Erythroblast (primary cell): Measurements from ENCODE around the gene C9orf78.

Experiments
- GATA1 ChIP-seq: IDR thresholded peaks from 2 replicates; pipeline ENCODE4 v1.6.1; 2011; ENCODE audit warnings: low read depth, mild to moderate bottlenecking, control low read depth, low read length, moderate library complexity
- POLR2A ChIP-seq: IDR thresholded peaks from 2 replicates; pipeline ENCODE4 v1.6.1; 2011; ENCODE audit warnings: mild to moderate bottlenecking, low read length

- TF ChIP-seq POLR2A = no peak
- TF ChIP-seq GATA1 = no peak
Measured at GRCh38 chr9:129777769-129778130, 57.3 kb downstream of the C9orf78 start.
